Lower leg skin (tissue), 4 donors: ENCODE results near the gene HJV. TPM values are rescaled to one million over a fixed set of nuclear protein-coding genes. Genes with fewer than 3 reads are reported as not detected.
A peak's percentile ranks its signal among the peaks of the same experiment; 100 is the strongest.

Experiments
- DNase-seq, 2 donors: peaks; one replicate each; pipeline ENCODE4 v3.0.0-alpha.2; 2019; ENCODE audit warnings: low spot score in 2 of 2
- H3K4me3 ChIP-seq: fragments of 200-600 bp; sonication (generic); 2 replicates; pipeline ENCODE4 v1.5.1; 2017; ENCODE audit warnings: mild to moderate bottlenecking, low read depth; ENCODE audit not compliant: poor library complexity, severe bottlenecking
- CTCF ChIP-seq, 3 donors: fragments of 450-650 bp; IDR thresholded peaks; one replicate each; pipeline ENCODE4 v1.5.1; 2016; ENCODE audit warnings: antibody characterized with exemption in 3 of 3, mild to moderate bottlenecking in 3 of 3, moderate library complexity in 2 of 3
- POLR2A ChIP-seq, 2 donors: fragments of 450-650 bp; IDR thresholded peaks; one replicate each; pipeline ENCODE4 v1.6.1; 2016 to 2017; ENCODE audit warnings: antibody characterized with exemption in 2 of 2, mild to moderate bottlenecking in 1 of 2, moderate library complexity in 1 of 2
- WGBS, 2 donors: methylation state at CpG; one replicate each; pipeline ENCODE4 v1.1.5; 2018; 5-methylcytosine and 5-hydroxymethylcytosine counted together
- intact Hi-C: fragments of 100-400 bp; cut with DNase I; formaldehyde crosslinking; loops from one replicate; pipeline ENCODE4 v1.15.0; 2023; ENCODE audit warnings: low total_unique reads
- total RNA-seq, 4 donors: library from RNA; depleted of rRNA; stranded (reverse); fragments of >200 nt; gene quantifications; one replicate each; pipeline ENCODE4 v1.1.0, GENCODE V29; 2016

Gene HJV
- total RNA-seq, 4 donors from 2014 or later = not detected

- WGBS, 2 donors = 4 to 7% methylated on average over 12 of the region's 12 CpGs
- peak in 1 of 2 donors; percentile 94 for DNase-seq
- intact Hi-C loops = no loop called here
- TF ChIP-seq POLR2A (IDR thresholded peaks at IDR 0.05) (peak in 1 of 2 donors; percentile 18), CTCF (IDR thresholded peaks at IDR 0.05) (no peak)
- peak overlapping the region; percentile 37 for H3K4me3 ChIP-seq
These were observed 24.4 kb downstream of the HJV start for GRCh38 chr1:145997016-145997717.

GRCh38 chr1:145996433-145997015 lies 25.0 kb downstream of the HJV start, which contains the start of gene TXNIP:
TXNIP (minus strand) TSS chr1:145996579; CDS start chr1:145996266, 313 bp downstream.
- WGBS, 2 donors = 0% methylated on average over 30 of the region's 30 CpGs
- peak; percentile 99 to 100 for DNase-seq
- TF ChIP-seq CTCF (IDR thresholded peaks at IDR 0.05) = no peak
- peak in 1 of 2 donors; percentile 99 for TF ChIP-seq POLR2A (IDR thresholded peaks at IDR 0.05)
- H3K4me3 ChIP-seq = peak within 1 kb of the TSS; percentile 75
- intact Hi-C loops = no loop called here

- intact Hi-C loops = no loop called here
- 0 to 1% methylated on average over 13 of the region's 13 CpGs for WGBS, 2 donors
- no peak for TF ChIP-seq CTCF (IDR thresholded peaks at IDR 0.05)
- no peak for TF ChIP-seq POLR2A (IDR thresholded peaks at IDR 0.05)
- peak overlapping the region; percentile 75 for H3K4me3 ChIP-seq
- peak in 1 of 2 donors; percentile 85 for DNase-seq
These were observed 25.5 kb downstream of the HJV start for GRCh38 chr1:145995964-145996432.

- WGBS, 2 donors = 0 to 3% methylated on average over 8 of the region's 8 CpGs
- intact Hi-C loops = no loop called here
- DNase-seq = peak in 1 of 2 donors; percentile 23
- TF ChIP-seq CTCF (IDR thresholded peaks at IDR 0.05) (no peak), POLR2A (IDR thresholded peaks at IDR 0.05) (no peak)
- H3K4me3 ChIP-seq = peak overlapping the region; percentile 75
These were observed 26.2 kb downstream of the HJV start for GRCh38 chr1:145995148-145995881.

- WGBS, 2 donors = 16 to 23% methylated on average over 10 of the region's 10 CpGs
- DNase-seq = no peak
- intact Hi-C loops = no loop called here
- TF ChIP-seq CTCF (IDR thresholded peaks at IDR 0.05) (no peak), POLR2A (IDR thresholded peaks at IDR 0.05) (no peak)
- H3K4me3 ChIP-seq = peak overlapping the region; percentile 75
These were observed 27.0 kb downstream of the HJV start for GRCh38 chr1:145994391-145995120.
